Uterus (tissue), 4 donors: ENCODE measurements around the gene NFU1. TPM values are rescaled to one million over a fixed set of nuclear protein-coding genes. Genes with fewer than 3 reads are reported as not detected.

Experiments used
- DNase-seq, 2 donors: peaks; one replicate each; pipeline ENCODE4 v3.0.0-alpha.2; 2019 to 2020
- H3K27ac ChIP-seq, 2 donors: fragments of 200-600 bp; sonication (generic); 1 replicate in 1 of 2; 2 replicates in 1 of 2; pipeline ENCODE4 v1.5.1; 2016 to 2018
- H3K27me3 ChIP-seq, 2 donors: fragments of 200-600 bp; sonication (generic); one replicate each; pipeline ENCODE4 v1.5.1; 2018 to 2019; ENCODE audit warnings: control low read depth in 1 of 2
- H3K36me3 ChIP-seq, 2 donors: fragments of 200-600 bp; sonication (generic); one replicate each; pipeline ENCODE4 v1.5.1; 2019; ENCODE audit warnings: control low read depth in 1 of 2
- H3K4me1 ChIP-seq, 2 donors: fragments of 200-600 bp; sonication (generic); one replicate each; pipeline ENCODE4 v1.5.1; 2018 to 2019; ENCODE audit warnings: control low read depth in 1 of 2
- H3K4me3 ChIP-seq, 2 donors: fragments of 200-600 bp; sonication (generic); 1 replicate in 1 of 2; 2 replicates in 1 of 2; pipeline ENCODE4 v1.5.1; 2018 to 2019; ENCODE audit warnings: mild to moderate bottlenecking in 1 of 2
- H3K9me3 ChIP-seq, 2 donors: fragments of 200-600 bp; sonication (generic); one replicate each; pipeline ENCODE4 v1.5.1; 2019; ENCODE audit warnings: control low read depth in 1 of 2
- POLR2A ChIP-seq, 2 donors: fragments of 450-650 bp; IDR thresholded peaks; one replicate each; pipeline ENCODE4 v1.6.1; 2016; ENCODE audit warnings: antibody characterized with exemption in 2 of 2, mild to moderate bottlenecking in 1 of 2, moderate library complexity in 1 of 2
- intact Hi-C: fragments of 100-400 bp; cut with DNase I; formaldehyde crosslinking; loops from one replicate; pipeline ENCODE4 v1.15.1; 2023; ENCODE audit warnings: low total_unique reads
- total RNA-seq, 4 donors: library from RNA; depleted of rRNA in 3 of 4; stranded (reverse); fragments of >200 nt in 3 of 4; gene quantifications; one replicate each; pipeline versions ENCODE4 v1.1.0 to v1.2.4, GENCODE V29; 2014 to 2023
- TF ChIP-seq, protein P1 (sequence below), 4 experiments: fragments of 200-600 bp in 2 of 4; fragments of 450-650 bp in 2 of 4; sonication (generic) in 2 of 4; IDR thresholded peaks; one replicate each; pipeline ENCODE4 v1.5.1; 2016 to 2019; ENCODE audit warnings: antibody characterized with exemption in 4 of 4, mild to moderate bottlenecking in 2 of 4, moderate library complexity in 1 of 4
- donor health status: DM: yes; HTN: yes; CAD: no.

Gene NFU1
- total RNA-seq, 4 donors from 2014 or later = 24.4 to 55.3 (median 41.6) TPM

DNA sequence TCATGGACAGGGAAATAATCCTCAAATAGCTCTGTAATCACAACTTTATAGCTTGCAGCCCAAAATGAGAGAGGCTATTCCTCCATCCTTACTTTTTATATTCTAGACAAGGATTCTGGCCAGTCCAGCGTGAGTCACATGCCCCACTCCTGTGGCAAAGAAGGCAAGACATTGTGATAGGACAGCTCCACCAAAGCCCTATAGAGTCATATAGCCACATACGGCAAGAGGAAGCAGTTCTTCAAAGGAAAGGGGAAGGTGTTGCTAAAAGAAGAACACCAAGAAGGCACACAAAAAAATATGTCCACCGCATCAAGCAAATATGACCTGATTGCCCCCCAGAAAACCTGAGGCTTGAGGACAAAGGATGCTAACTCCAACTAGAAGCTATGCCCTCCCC is 46.8 kb downstream of the NFU1 start:
- DNase-seq = no peak
- H3K4me3 ChIP-seq = no peak overlapping the region
- TF ChIP-seq, protein P1, sequence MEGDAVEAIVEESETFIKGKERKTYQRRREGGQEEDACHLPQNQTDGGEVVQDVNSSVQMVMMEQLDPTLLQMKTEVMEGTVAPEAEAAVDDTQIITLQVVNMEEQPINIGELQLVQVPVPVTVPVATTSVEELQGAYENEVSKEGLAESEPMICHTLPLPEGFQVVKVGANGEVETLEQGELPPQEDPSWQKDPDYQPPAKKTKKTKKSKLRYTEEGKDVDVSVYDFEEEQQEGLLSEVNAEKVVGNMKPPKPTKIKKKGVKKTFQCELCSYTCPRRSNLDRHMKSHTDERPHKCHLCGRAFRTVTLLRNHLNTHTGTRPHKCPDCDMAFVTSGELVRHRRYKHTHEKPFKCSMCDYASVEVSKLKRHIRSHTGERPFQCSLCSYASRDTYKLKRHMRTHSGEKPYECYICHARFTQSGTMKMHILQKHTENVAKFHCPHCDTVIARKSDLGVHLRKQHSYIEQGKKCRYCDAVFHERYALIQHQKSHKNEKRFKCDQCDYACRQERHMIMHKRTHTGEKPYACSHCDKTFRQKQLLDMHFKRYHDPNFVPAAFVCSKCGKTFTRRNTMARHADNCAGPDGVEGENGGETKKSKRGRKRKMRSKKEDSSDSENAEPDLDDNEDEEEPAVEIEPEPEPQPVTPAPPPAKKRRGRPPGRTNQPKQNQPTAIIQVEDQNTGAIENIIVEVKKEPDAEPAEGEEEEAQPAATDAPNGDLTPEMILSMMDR (IDR thresholded peaks at IDR 0.05) = no peak
- TF ChIP-seq POLR2A (IDR thresholded peaks at IDR 0.05) = no peak
- no peaks in the 10 kb centered on the region for H3K9me3 ChIP-seq
- no peaks in the 10 kb centered on the region for H3K36me3 ChIP-seq
- intact Hi-C loops = no loop called here
- no peaks in the 10 kb centered on the region for H3K27me3 ChIP-seq
- H3K27ac ChIP-seq = no peak overlapping the region
- no peaks in the 10 kb centered on the region for H3K4me1 ChIP-seq

DNA sequence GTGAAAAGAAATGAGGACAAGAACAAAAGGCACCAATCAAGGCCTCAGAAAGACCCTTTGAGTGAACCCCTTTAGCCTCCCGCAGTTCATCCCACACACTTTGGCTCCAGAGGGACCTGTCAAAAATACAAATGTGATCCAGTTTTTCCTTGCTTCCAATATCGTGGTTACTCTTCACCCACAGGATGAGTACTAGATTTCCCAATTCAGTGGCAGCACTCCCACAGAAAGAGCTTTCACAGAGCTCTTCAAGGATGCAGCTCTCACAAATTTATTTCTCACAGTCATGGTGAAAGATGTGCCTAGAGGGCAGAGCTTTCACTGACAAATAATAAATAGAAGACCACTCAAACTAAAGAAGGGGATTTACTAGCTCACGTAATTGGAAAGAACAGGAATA is 47.2 kb downstream of the NFU1 start:
- DNase-seq = no peak
- no peaks in the 10 kb centered on the region for H3K36me3 ChIP-seq
- intact Hi-C loops = no loop called here
- no peak overlapping the region for H3K4me3 ChIP-seq
- H3K27me3 ChIP-seq = no peaks in the 10 kb centered on the region
- no peaks in the 10 kb centered on the region for H3K4me1 ChIP-seq
- TF ChIP-seq POLR2A (IDR thresholded peaks at IDR 0.05) = no peak
- TF ChIP-seq, protein P1 (IDR thresholded peaks at IDR 0.05) = no peak
- H3K9me3 ChIP-seq = no peaks in the 10 kb centered on the region
- no peak overlapping the region for H3K27ac ChIP-seq

DNA sequence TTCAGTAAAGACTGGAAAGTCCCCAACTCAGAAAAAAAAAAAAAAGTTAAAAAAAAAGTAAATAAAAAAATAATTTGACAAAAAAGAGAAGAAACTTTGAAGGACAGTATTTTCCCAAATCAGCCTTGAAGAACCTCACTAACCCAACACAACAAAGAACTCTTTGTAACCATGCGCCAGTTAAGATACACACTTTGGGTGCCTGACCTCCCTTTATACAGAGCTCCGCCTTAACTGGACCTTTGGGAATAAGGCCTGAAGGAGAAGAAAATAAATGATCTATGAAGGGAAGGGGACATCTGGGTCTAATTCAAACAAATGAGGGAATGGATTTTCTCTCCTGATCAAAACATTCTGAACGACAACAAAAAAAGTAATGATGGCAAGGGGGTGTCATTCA is 48.0 kb downstream of the NFU1 start:
- H3K4me1 ChIP-seq = no peaks in the 10 kb centered on the region
- no peaks in the 10 kb centered on the region for H3K36me3 ChIP-seq
- no peak for DNase-seq
- H3K27ac ChIP-seq = no peak overlapping the region
- intact Hi-C loops = no loop called here
- TF ChIP-seq, protein P1 (IDR thresholded peaks at IDR 0.05) = no peak
- TF ChIP-seq POLR2A (IDR thresholded peaks at IDR 0.05) = no peak
- no peaks in the 10 kb centered on the region for H3K27me3 ChIP-seq
- H3K4me3 ChIP-seq = no peak overlapping the region
- H3K9me3 ChIP-seq = no peaks in the 10 kb centered on the region

DNA sequence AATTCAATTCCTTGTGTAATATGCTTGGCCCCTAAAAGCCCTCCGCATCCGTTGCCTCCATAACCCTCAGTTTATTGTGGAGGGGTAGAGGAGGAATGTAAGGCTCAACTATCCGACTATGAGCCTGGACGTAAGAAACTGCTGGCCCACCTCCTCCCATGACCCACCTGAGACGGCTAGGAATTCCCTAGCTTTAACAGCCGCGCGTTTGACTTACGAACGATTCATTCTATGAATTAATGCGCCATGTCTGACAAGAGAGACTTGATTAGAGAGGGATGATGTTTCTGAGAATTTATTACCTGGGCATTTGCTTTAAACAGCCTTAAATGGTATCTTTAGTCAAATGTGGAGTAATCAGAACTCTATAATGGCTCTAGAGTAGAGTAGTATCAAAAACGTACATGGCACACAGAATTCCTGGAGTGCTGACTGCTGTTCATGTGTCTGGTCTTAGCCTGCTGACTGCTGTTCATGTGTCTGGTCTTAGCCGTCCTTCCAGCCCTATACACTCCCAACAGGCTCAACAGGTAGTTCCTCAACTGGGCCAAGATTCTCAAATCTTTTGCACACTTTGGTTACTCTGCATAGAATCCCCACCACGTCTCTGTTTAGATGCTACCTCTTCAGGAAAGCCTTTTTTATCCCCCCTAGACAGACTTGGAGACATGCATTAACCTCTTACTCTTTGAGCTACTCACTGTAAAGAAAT is 49.3 kb downstream of the NFU1 start:
- peak in 1 of 2 donors; percentile 18 for DNase-seq
- H3K9me3 ChIP-seq = no peaks in the 10 kb centered on the region
- no peaks in the 10 kb centered on the region for H3K27me3 ChIP-seq
- TF ChIP-seq, protein P1 (IDR thresholded peaks at IDR 0.05) = no peak
- TF ChIP-seq POLR2A (IDR thresholded peaks at IDR 0.05) = no peak
- H3K27ac ChIP-seq = peak overlapping the region; percentile 86 to 87
- H3K4me3 ChIP-seq = peak overlapping the region; percentile 36 to 89
- no peaks in the 10 kb centered on the region for H3K4me1 ChIP-seq
- intact Hi-C loops = no loop called here
- no peaks in the 10 kb centered on the region for H3K36me3 ChIP-seq

DNA sequence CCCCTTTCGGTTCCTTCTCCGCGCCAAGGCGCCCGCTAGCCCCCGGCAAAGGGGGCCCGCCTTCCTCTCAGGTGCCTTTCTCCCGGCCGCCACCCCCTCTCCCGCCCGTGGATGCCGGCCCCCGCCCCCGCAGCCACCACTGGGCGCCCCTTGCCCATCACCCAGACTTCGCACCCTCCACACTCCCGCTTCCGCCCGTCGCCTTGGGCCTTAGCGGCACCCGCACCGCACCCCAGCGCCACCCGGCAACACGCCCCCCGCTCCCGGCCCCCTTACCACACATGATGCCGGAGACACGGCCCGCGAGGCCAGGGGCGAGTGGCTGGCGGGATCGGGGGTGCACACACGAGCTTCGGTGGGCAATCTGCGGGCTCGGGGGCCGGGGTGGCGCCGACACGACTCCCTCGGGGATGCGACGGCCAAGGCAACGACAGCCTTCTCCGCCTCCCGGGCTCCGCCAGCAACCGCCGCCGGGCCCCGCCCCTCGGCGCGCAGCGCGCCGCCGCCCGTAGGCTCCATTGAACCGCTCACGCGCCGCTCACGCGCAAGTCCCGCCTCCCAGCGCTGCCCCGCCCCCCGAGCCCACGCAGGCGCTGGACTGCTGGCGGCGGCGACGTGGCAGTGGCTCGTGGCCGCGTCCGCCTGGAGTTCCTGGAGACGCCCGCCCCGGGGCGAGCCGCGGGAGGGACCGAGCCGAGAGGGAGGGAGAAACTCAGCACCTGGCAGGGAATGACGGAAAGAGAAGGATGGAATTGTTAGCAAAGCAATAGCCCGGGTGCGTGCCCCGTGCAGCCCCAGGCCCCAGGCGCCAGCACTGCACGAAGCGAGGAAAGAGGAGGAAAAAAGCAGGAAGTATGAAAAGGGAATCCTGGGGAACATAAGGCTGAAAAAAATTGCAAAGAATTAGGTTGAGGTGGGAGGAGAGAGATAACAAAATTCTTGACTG is 50.2 kb downstream of the NFU1 start, which contains the start of gene GFPT1:
Gene GFPT1, minus strand, starts transcription at position 439 of the 946 bp plus-strand sequence. Its CDS starts 156 bp downstream, at position 283.
- intact Hi-C loops = no loop called here

More for the DNA sequence above, 50.2 kb downstream of the NFU1 start, which contains the start of gene GFPT1:
- H3K27me3 ChIP-seq = no peaks in the 10 kb centered on the region
- DNase-seq = peak; percentile 92 to 97
- TF ChIP-seq, protein P1 (IDR thresholded peaks at IDR 0.05) = peak in 2 of 4 experiments; percentile 17 to 24
- peak; percentile 78 to 92 for TF ChIP-seq POLR2A (IDR thresholded peaks at IDR 0.05)
- no peaks in the 10 kb centered on the region for H3K9me3 ChIP-seq
- H3K27ac ChIP-seq = peak within 1 kb of the TSS; percentile 86 to 87
- H3K4me1 ChIP-seq = no peaks in the 10 kb centered on the region
- no peaks in the 10 kb centered on the region for H3K36me3 ChIP-seq
- peak within 1 kb of the TSS; percentile 89 to 93 for H3K4me3 ChIP-seq
